Hematopoietic multipotent progenitor cell (in vitro differentiated cells): Measurements from ENCODE around the gene ADAMTS2. TPM values are rescaled to one million over a fixed set of nuclear protein-coding genes. Genes with fewer than 3 reads are reported as not detected.

ENCODE experiments used
- DNase-seq, 3 donors: peaks; one replicate each; pipeline ENCODE4 v3.0.0-alpha.2; 2011 to 2015; ENCODE audit warnings: low read depth in 2 of 3, low spot score in 2 of 3
- total RNA-seq: library from RNA; depleted of rRNA; stranded (reverse); fragments of >200 nt; gene quantifications from one replicate; pipeline ENCODE4 v1.2.3, GENCODE V29; 2012

Gene ADAMTS2
- total RNA-seq, 1 donor, result 0.27 TPM

GRCh38 chr5:179239256-179240135, 105.8 kb downstream of the ADAMTS2 start:
- no peak for DNase-seq

GRCh38 chr5:179238628-179238970, 106.7 kb downstream of the ADAMTS2 start:
- DNase-seq, result no peak

DNA sequence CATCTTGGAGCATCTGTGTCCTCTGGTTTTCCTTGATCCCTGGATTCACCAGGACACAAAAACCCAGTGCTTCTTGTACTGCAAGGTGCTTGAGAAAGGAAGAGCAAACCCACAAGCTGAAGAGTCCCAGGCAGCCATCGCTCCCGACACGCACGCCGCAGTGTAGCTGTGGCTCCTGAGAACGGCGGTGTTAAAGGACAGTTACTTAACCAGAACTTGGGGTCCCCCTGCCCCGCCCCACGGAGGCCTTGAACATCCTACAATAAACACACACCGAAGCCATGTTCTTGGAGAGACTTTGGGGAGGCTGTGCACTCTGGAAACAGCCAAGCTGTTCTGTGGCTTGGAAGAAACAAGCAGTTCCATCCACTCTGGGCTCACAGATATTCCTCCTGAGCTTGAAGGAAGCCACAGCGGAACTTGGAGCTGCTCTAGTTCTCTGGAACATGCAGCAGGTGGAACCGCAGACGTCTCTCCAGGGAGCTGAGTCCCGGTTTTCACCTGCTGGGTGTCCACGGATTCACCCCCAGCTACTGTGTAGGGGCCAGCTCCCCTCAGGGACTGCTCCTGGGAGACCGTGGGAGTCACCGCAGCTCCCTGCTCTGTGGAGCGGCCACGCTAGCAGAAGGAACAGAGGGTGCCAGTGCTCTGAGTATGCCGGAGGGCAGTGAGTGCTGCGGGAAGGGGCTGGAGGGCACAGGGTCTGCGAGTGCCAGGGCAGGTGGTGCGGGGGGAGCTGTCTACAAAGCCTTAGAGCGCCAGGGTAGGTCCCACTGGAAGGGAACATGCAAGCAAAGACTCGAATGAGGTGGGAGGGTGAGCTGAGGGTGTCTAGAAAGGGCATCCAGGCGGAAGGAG, 107.3 kb downstream of the ADAMTS2 start:
- no peak for DNase-seq

DNA sequence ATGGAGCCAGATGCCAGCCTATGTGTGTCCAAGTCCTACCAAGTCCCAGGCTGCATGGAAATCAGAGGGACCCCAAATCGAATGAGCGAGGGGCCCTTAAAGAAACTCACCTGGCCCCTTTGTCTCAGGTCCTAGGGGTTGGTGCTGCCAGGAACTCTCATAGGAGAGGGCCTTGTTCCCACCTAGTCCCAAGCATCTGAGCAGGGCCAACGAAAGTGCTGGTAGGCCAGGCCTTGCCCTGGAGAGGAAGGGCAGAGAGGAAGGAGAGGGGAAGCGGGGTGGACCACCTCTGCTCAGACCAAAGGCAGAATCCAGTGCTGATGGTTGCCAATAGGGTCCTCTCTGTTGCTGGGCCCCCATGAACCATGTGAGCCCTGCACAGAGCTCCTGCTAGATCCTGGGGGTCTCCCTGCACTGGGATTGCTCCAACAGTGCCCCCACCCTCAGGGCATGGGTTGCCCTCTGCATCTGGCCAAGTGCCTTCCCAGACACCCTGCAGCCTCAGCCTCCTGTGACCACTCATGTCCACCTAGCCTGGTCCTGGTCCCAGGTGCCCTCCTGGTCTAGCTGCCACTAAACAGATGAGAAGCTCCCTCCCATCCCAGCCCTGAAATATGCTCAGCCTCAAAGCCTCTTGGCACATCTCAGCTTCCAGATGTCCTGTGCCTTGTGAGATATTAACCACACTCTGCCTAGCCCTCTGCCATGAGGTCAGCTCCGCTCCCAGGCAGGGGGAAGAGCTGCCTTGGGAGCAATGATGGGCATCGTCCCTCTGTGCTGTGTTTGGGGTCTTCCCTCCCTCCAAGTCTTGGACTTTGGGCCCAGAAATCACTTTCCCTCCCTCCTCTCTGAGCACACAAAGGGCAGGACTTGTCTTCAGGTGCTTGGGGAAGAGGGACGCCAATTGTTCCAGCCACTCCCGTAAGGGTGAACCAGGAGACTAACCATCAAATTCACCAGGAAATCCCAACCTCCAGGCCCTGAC, 109.6 kb downstream of the ADAMTS2 start:
- no peak for DNase-seq

- no peak for DNase-seq
These were observed 110.6 kb downstream of the ADAMTS2 start for GRCh38 chr5:179234563-179235135.

GRCh38 chr5:179233909-179234562, 111.2 kb downstream of the ADAMTS2 start:
- DNase-seq, result no peak

- DNase-seq, result no peak
These were observed 113.0 kb downstream of the ADAMTS2 start for GRCh38 chr5:179232091-179232735.

- no peak for DNase-seq
These were observed 114.0 kb downstream of the ADAMTS2 start for GRCh38 chr5:179231309-179231708.

DNA sequence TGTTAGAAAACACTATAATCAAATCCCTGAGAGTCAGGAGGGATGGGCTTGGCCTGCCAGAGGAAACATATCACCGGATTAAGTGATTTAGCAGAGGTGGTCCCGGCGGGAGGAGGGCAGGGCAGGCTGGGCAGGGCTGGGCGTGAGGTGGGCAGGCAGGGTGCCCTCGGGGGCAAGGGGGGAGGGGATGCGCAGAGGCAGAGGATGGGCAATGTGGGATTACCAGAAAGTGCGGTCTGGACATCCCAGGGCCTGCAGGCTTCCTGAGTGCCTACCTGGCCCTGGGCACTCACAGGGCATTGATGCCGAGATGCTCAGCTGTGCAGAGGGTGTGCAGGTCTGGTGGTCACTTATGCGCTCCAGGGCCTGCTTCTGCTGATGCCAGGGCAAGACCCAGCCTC, 115.2 kb downstream of the ADAMTS2 start:
- DNase-seq, result no peak

DNA sequence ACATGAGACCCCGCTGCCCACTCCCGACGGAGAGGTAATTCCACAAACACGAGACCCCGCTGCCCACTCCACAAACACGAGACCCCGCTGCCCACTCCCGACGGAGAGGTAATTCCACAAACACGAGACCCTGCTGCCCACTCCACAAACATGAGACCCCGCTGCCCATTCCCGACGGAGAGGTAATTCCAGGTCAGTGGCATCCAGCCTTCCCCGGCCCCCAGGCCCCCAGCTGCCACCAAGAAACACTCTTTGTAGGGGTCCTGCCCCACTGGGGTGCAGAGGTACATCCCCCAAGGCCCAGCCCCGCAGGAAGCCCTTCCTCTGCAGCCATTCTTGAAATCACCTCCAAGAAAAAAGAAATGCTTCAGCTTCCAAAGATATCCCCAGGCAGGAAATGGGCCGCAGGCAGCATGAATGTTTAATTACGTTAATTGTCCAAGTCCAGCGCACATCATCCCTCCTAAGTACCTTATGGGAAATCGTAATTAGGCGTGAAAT, 115.9 kb downstream of the ADAMTS2 start:
- no peak for DNase-seq

DNA sequence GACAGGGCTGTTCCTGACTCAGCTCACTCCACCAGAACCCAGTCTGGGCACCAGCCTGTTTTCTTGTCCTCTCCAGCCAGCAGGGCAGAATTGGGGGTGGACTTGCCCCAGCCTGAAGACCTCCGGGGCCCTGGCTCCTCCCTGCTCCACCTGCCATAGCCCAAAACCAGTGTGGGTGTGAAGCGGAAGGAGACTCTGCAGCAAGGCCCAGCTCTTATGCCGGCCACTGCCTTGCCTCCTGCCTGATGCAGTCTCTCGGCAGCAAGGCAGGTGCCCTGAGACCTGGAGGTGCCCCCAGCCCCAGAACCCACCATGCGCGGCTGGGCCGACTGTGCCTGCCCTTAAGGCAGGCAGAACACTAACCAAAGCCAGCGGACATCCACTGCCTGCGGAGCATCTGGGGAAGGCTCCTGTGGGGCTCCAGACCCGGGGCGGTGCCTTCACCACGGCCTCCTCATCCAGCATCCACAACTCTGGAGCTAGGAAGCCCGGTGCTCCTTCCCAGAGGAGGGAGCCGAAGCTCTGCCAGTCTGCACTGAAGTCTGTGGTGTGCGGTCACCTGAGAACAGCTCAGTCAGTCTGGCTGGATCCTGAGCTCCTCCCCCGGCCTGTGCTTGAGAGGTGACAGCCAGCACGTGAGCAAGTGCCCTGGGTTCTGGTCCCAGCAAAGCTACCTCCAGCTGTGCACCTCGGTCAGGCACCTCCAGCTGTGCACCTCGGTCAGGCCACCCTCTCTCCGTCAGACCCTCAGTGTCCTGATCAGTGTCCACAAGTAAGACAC, 116.7 kb downstream of the ADAMTS2 start:
- no peak for DNase-seq

GRCh38 chr5:179227580-179228311, 117.5 kb downstream of the ADAMTS2 start:
- DNase-seq, result no peak

DNA sequence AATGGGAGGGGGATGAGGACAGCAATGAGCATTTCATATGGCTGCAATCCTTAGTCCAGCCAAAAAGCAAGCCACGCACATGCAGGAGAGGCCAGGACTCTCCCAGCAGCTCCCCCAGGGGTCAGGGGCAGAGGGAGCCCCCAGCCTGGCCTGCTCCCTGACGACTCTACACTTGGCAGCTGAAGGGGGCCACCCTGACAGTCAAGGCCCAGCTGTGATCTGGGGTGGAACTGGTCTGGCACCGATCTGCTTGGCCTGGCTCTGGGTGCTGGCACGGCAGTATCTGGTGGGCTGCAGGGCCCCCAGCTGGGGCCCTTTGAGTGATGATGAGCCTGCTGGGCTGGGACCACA, 118.1 kb downstream of the ADAMTS2 start:
- no peak for DNase-seq

- DNase-seq, result no peak
These were observed 118.6 kb downstream of the ADAMTS2 start for GRCh38 chr5:179226696-179227095.

DNA sequence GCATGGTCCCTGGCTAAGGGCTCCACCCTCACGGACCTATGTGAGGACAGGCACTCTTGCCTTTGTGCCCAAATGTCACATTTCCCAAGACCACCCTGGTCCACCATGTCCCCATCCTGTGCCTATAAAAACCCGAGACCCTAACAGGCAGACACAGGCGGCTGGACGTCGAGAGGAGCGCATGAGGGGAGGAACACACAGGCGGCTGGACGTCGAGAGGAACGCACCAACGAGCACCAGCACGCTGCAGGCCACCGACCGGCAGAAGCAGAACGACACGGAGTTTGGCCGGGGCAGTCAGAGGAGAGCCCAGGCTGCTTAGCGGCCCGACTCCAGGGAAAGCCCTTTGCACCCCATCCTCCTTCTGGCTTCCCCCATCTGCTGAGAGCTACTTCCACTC, 119.9 kb downstream of the ADAMTS2 start:
- no peak for DNase-seq

DNA sequence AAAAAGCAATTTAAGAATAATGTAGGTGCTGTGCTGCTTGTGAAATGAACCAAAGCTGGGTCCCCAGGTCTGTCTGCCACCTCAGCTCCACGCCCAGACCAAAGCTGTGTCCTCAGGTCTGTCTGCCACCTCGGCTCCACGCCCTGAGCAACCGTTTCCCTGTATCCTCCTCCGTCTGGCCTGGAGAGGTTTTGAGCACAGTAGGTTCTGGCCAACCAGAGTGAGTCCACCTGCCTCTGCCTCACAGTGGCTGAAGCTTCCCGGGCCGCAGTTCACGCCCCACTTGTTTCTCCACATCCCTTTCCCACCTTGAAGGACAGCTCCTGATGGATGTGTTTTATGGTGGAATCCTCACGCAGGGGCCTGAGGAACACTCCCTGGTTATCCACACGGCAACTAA, 120.5 kb downstream of the ADAMTS2 start:
- no peak for DNase-seq

DNA sequence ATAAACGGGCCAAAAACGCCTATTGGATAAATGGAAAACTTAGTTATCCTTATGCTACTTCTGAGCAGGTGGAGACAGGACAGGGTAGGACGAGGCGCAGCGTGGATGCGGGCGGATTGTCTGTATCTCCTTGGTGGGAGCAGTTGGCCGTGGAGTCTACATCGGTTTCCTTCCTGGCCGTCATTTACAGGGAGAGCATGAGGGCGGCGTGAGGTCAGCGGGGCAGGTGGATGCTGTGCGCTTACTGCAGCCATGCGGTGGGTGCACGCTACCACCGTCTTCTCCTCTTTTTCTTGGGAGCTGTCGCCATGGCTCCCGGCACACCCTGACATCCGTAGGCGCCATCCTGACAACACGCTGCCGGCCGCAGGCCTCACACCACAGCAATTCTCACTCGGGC, 121.3 kb downstream of the ADAMTS2 start:
- no peak for DNase-seq

- DNase-seq, result no peak
These were observed 121.7 kb downstream of the ADAMTS2 start for GRCh38 chr5:179223528-179223927.
